Duodenal mucosa (tissue), 2 donors: ENCODE data around the gene SRCAP.

Experiments
- H3K27ac ChIP-seq: one replicate; pipeline ENCODE4 v1.7.0; 2013; ENCODE audit warnings: low read depth, low read length
- H3K27me3 ChIP-seq, 2 donors: one replicate each; pipeline ENCODE4 v1.7.0; 2013; ENCODE audit warnings: low read length in 2 of 2, control low read depth in 1 of 2; ENCODE audit not compliant: insufficient read depth in 2 of 2, control insufficient read depth in 1 of 2
- H3K36me3 ChIP-seq, 2 donors: one replicate each; pipeline ENCODE4 v1.7.0; 2013; ENCODE audit warnings: low read length in 2 of 2, control low read depth in 1 of 2; ENCODE audit not compliant: insufficient read depth in 2 of 2, control insufficient read depth in 1 of 2
- H3K4me1 ChIP-seq, 2 donors: one replicate each; pipeline ENCODE4 v1.7.0; 2013; ENCODE audit warnings: low read length in 2 of 2, control low read depth in 1 of 2; ENCODE audit not compliant: insufficient read depth in 2 of 2, control insufficient read depth in 1 of 2
- H3K4me3 ChIP-seq, 2 donors: one replicate each; pipeline ENCODE4 v1.7.0; 2013; ENCODE audit warnings: low read length in 2 of 2, low read depth in 1 of 2
- H3K9ac ChIP-seq, 2 donors: one replicate each; pipeline ENCODE4 v1.7.0; 2013; ENCODE audit warnings: low read length in 2 of 2, low read depth in 1 of 2
- H3K9me3 ChIP-seq, 2 donors: one replicate each; pipeline ENCODE4 v1.7.0; 2013; ENCODE audit warnings: low read length in 2 of 2, control low read depth in 1 of 2; ENCODE audit not compliant: control insufficient read depth in 1 of 2

The SRCAP gene

DNA sequence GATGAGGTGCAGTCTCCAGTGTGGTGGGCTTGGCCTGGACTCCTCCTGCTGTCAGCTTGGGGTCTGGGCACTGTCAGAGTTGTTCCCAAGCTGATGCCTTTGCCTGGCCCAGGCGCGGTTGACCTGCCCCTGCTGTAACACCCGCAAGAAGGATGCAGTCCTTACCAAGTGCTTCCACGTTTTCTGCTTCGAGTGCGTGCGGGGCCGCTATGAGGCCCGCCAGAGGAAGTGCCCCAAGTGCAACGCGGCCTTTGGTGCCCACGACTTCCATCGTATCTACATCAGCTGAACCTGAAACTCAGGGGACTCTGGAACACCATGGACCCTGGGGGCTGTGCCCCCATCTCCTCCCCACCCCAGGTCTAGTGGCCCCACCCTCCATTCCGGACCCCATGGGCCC is 74.9 kb downstream of the SRCAP start:
- H3K4me3 ChIP-seq, result no peak overlapping the region
- peaks cover 37 to 57% of the 10 kb centered on the region in 2 donors for H3K36me3 ChIP-seq
- no peaks in the 10 kb centered on the region for H3K27me3 ChIP-seq
- no peak overlapping the region for H3K27ac ChIP-seq
- H3K9ac ChIP-seq, result no peak overlapping the region
- peaks cover 16 to 22% of the 10 kb centered on the region in 2 donors for H3K4me1 ChIP-seq
- H3K9me3 ChIP-seq, result no peaks in the 10 kb centered on the region

DNA sequence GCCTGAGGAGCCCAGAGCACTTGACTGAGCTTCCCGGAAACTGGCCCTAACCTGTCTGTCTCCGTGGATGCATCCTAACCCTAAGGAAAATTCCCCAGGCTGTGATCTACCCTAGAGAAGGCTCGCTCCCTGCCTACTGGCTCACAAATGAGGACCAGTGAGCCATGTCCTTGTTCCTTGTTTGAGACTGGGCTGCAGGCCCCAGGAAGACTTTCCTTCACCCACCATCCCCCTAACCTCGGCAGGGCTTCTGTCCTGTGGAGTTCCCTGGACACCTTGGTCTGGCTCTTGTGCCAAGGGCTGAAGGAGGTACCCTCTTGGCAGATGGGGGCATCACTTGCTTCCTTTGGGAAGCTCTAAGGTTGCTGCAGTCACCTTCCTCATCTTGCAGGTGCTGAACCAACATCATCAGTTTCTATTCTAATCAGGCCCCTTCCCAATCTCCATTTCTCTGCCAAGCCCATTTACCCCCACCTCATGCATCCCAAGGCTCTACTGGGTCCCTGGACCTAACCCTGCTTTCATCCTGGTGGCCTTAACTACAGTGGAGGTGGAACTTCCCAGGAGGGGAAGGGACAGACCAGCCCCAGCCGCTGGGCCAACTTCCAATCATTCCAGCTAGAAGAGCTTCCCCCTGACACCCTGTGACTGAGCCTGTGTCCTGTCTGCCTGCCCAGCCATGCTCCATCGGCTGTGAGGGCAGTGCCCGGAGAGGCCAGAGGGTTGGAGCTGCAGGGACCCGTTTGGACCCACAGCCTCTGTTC is 75.6 kb downstream of the SRCAP start:
- no peaks in the 10 kb centered on the region for H3K9me3 ChIP-seq
- no peaks in the 10 kb centered on the region for H3K27me3 ChIP-seq
- H3K4me3 ChIP-seq, result peak overlapping the region; percentile 71 to 85
- H3K27ac ChIP-seq, result no peak overlapping the region
- H3K9ac ChIP-seq, result peak overlapping the region; percentile 79 to 94
- H3K4me1 ChIP-seq, result peaks cover 16 to 22% of the 10 kb centered on the region in 2 donors
- peaks cover 30 to 49% of the 10 kb centered on the region in 2 donors for H3K36me3 ChIP-seq

DNA sequence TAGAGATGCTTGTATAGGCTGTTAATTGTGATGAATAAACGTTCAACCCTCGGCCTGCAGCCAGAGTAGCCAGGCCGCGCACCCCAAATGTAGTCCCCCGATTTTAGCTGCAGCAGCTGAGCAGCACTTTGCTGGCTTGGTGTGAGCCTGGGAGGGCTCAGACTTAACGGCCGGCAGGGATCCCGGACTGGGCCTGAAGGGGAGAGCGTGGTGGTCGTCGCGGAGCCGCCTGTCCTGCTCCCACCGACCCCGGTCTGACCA is 76.1 kb downstream of the SRCAP start:
- H3K27me3 ChIP-seq, result no peaks in the 10 kb centered on the region
- H3K4me1 ChIP-seq, result peaks cover 16 to 22% of the 10 kb centered on the region in 2 donors
- H3K36me3 ChIP-seq, result peaks cover 25 to 50% of the 10 kb centered on the region in 2 donors
- peak overlapping the region; percentile 79 to 94 for H3K9ac ChIP-seq
- H3K4me3 ChIP-seq, result peak overlapping the region; percentile 71 to 85
- no peaks in the 10 kb centered on the region for H3K9me3 ChIP-seq
- peak overlapping the region; percentile 17 for H3K27ac ChIP-seq

DNA sequence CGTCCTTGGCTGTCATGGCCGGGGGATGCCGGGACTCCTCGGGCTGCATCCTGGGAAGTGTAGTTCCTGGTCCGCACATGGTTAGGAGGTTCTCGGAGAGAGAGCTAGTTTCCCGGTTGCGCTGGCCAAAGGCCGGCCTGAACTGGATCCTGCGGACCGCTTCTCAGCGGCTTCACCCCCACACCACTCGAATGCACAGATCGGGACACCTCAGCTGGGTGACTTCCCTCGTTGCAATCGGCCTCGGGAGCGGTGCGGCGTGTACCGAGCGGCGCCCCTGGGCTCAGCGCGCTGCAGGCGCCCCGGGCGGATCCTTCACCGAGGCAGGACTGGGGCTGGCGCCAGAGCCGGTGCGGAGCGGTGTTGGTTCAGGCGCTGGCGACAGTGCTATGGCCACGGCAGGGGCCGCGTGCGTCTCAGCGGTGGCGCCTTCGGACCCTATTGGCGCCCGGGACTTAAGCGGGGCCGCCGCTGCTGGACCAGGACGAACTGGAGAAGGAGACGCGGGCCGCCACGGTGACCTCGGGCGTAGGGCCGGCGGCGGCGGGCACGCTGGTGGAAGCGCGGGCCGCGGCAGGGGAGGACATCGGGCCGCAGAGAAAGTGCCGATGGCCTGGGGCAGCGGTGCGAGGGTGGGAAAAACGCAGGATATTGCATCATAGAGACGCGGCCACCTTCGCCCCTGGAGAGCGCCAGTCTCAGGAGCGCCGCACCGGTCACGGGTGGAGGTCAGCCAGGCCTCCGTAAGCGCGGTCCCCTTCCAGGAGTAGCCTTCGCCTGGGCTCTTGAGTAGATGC is 76.6 kb downstream of the SRCAP start:
- H3K27ac ChIP-seq, result peak overlapping the region; percentile 74
- H3K4me1 ChIP-seq, result peaks cover 16 to 22% of the 10 kb centered on the region in 2 donors
- peak overlapping the region; percentile 71 to 85 for H3K4me3 ChIP-seq
- peaks cover 22 to 45% of the 10 kb centered on the region in 2 donors for H3K36me3 ChIP-seq
- H3K9me3 ChIP-seq, result no peaks in the 10 kb centered on the region
- no peaks in the 10 kb centered on the region for H3K27me3 ChIP-seq
- peak overlapping the region; percentile 79 to 94 for H3K9ac ChIP-seq

DNA sequence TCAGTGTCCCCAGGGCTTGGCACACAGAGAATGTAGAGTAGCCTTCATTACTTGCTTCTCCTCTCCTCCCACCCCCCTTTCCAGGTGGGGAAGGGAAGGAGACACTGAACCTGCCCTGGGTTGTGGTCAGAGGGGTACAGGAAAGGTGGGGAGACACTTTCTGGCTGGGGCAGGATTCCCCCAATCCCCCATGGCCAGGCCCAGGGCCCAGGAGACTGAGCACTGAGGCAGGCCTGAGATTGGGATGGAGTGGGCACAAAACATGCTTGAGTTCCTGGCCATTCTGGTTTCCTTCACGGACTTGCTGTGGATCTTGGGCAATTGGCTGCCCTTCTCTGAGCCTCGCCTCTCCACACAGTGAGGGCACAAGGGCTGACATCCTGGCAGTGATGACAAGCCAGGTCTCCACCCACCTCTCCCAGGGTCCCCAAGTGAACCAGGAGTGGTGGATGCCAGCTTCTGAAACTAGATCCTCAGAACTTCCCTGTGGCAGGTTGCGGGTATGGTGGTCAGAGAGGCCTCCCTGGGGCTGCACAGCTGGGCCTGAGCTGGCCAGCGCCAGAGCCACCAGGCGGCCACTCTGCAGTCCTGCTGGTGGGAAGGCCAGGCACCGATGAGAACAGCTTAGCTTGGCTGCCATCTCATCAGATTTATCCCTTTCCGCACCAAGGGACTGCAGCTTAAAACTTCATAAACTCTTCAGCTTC is 78.8 kb downstream of the SRCAP start:
- Histone ChIP-seq H3K4me1 (peaks cover 16 to 22% of the 10 kb centered on the region in 2 donors), H3K27me3 (no peaks in the 10 kb centered on the region), H3K9ac (no peak overlapping the region), H3K4me3 (no peak overlapping the region), H3K9me3 (no peaks in the 10 kb centered on the region), H3K27ac (no peak overlapping the region), H3K36me3 (peaks cover 5 to 35% of the 10 kb centered on the region in 2 donors)

DNA sequence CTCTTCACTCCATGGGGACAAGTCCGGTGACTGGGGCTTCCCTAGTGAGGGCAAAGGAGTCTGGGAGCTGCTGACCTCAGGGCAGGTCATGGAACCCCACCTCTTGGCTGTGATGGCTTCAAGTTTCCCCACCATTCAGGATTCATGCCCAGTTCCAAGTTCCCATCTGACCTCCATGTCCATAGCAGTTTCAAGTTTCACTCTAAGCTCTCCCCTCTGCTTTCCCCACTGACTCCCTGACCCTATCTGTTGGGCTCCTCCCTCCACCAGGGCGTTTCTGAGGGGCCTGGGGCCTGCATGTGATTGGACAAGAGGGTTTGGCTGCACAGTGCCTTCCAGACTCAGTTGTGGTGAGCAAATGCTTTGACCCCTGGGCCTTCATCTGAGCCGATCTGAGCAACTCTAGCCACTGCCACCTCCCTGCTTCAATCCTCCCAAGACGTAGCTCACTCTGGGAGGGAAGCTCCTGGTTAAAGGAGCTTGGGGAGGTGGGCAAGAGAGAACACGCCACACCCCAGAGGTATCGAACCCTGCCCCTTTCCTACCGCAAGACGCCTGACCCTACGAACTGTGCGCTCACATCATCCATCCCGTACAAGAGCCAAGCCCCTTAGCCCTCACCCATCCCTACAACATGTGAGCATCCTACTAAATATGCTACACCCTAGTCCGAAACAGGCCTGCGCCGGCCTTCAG is 79.7 kb downstream of the SRCAP start:
- H3K36me3 ChIP-seq, result peaks cover 10 to 35% of the 10 kb centered on the region in 2 donors
- peaks cover 16 to 22% of the 10 kb centered on the region in 2 donors for H3K4me1 ChIP-seq
- no peak overlapping the region for H3K9ac ChIP-seq
- H3K27me3 ChIP-seq, result no peaks in the 10 kb centered on the region
- no peaks in the 10 kb centered on the region for H3K9me3 ChIP-seq
- H3K4me3 ChIP-seq, result no peak overlapping the region
- H3K27ac ChIP-seq, result no peak overlapping the region

DNA sequence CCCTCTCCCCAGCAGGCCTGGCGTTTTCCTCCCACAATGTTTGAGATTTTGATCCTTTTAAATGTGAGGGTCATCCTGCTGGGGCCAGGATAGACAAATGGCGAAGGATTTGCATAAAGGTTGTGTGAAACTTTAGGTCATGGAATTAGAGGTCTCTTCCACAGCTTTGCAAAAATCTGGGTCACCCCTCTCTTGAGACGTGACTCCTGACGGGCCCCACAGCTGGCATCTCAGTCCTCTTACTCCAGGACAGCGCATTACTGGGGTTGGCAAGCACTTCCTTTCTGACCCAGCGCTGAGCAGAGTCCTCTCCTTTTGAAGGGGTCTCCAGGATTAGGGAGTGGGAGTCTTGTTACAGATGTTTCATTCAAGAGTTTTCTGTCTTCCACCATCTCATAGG is 80.6 kb downstream of the SRCAP start:
- H3K9ac ChIP-seq, result no peak overlapping the region
- H3K27me3 ChIP-seq, result no peaks in the 10 kb centered on the region
- no peak overlapping the region for H3K27ac ChIP-seq
- H3K9me3 ChIP-seq, result no peaks in the 10 kb centered on the region
- peaks cover 5 to 28% of the 10 kb centered on the region in 2 donors for H3K36me3 ChIP-seq
- peaks cover 16 to 20% of the 10 kb centered on the region in 2 donors for H3K4me1 ChIP-seq
- H3K4me3 ChIP-seq, result no peak overlapping the region

DNA sequence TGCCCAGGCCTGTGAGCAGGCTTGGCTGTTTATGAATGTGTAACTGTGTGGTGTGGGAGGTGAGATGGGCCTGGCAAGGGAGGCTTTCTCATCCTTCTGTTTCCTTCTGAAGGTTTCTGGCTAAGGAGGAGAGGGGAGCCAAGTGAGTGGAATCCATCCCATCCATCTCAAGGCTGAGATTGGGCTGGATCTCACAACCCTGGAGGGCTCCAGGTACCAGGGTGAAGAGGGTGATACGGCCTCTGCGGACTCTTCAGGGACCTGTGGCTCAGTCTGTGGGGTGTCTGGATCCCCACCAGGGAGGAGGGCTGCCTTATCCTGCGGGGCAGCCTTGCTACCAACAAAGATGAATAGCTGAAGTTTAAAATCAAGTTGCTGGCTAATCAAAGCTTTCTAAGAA is 81.0 kb downstream of the SRCAP start:
- Histone ChIP-seq H3K27ac (no peak overlapping the region), H3K27me3 (no peaks in the 10 kb centered on the region), H3K36me3 (peaks cover 5 to 25% of the 10 kb centered on the region in 2 donors), H3K9me3 (no peaks in the 10 kb centered on the region), H3K9ac (no peak overlapping the region), H3K4me3 (no peak overlapping the region), H3K4me1 (peaks cover 12 to 16% of the 10 kb centered on the region in 2 donors)

DNA sequence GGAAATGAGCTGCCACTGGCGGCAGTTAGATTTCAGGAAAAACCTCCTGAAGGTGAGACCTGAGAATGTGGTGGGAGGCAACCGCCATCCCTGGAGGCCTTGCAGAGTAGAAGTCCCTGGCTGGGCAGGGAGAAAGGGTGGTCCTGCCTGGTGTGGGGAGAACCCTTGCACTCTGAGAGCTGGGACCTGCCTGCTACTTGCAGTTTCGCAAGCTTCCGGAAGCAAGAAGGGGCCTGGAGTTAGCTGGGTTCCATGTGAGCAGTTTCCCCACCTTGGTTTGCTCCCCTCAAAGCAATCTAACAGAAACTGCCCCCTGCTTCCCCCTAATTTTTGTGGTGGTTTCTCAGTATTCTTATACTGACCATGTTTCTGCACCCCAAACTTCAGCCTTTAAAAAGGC is 81.6 kb downstream of the SRCAP start:
- H3K9me3 ChIP-seq, result no peaks in the 10 kb centered on the region

More for the DNA sequence above, 81.6 kb downstream of the SRCAP start:
- Histone ChIP-seq H3K9ac (no peak overlapping the region), H3K4me1 (peaks cover 12 to 13% of the 10 kb centered on the region in 2 donors), H3K27me3 (no peaks in the 10 kb centered on the region), H3K27ac (no peak overlapping the region), H3K4me3 (no peak overlapping the region), H3K36me3 (peaks cover 5 to 25% of the 10 kb centered on the region in 2 donors)
